DND-41 (cell line): ENCODE measurements around the gene CFAP61.

Source experiments
- EZH2 ChIP-seq: IDR thresholded peaks from 3 replicates; pipeline ENCODE4 v1.6.1; 2012; ENCODE audit warnings: borderline replicate concordance, low read depth, mild to moderate bottlenecking, moderate library complexity, low read length, inconsistent platforms; ENCODE audit not compliant: severe bottlenecking
- TF ChIP-seq, protein P1 (sequence below): IDR thresholded peaks from 2 replicates; pipeline ENCODE4 v1.5.1; 2012; ENCODE audit warnings: borderline replicate concordance, low read length, moderate library complexity, mild to moderate bottlenecking; ENCODE audit not compliant: poor library complexity, severe bottlenecking; ENCODE audit errors: extremely low read depth

GRCh38 chr20:20014659-20015058 lies 37.7 kb upstream of the CFAP61 start:
- TF ChIP-seq, protein P1, sequence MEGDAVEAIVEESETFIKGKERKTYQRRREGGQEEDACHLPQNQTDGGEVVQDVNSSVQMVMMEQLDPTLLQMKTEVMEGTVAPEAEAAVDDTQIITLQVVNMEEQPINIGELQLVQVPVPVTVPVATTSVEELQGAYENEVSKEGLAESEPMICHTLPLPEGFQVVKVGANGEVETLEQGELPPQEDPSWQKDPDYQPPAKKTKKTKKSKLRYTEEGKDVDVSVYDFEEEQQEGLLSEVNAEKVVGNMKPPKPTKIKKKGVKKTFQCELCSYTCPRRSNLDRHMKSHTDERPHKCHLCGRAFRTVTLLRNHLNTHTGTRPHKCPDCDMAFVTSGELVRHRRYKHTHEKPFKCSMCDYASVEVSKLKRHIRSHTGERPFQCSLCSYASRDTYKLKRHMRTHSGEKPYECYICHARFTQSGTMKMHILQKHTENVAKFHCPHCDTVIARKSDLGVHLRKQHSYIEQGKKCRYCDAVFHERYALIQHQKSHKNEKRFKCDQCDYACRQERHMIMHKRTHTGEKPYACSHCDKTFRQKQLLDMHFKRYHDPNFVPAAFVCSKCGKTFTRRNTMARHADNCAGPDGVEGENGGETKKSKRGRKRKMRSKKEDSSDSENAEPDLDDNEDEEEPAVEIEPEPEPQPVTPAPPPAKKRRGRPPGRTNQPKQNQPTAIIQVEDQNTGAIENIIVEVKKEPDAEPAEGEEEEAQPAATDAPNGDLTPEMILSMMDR = no peak
- TF ChIP-seq EZH2 = no peak
